H1 (cell line): ENCODE data around the gene SVIP. TPM values are rescaled to one million over a fixed set of nuclear protein-coding genes. Genes with fewer than 3 reads are reported as not detected.

Experiments used
- CTCF ChIA-PET: fragments of 300-600 bp; sonication (Branson Sonifier 250); formaldehyde crosslinking; loops from one replicate; lab custom pipeline; 2021; ENCODE audit not compliant: partially characterized antibody; lab: Charles Lee
- POLR2A ChIA-PET: fragments of 300-600 bp; sonication (Branson Sonifier 250); formaldehyde crosslinking; loops from one replicate; lab custom pipeline; 2021; ENCODE audit warnings: inconsistent platforms; ENCODE audit not compliant: partially characterized antibody; lab: Charles Lee
- DNase-seq, 2 experiments: peaks; one replicate each; pipeline versions ENCODE4 v3.0.0 to v3.0.0-alpha.2; 2010 to 2022; ENCODE audit warnings: low spot score in 2 of 2, low read depth in 1 of 2, mixed read lengths in 1 of 2
- FAIRE-seq: peaks from 2 replicates; lab custom pipeline; 2011; peaks lifted over from hg19 to GRCh38; lab: Jason Lieb, UNC
- H2AFZ ChIP-seq: 2 replicates; pipeline ENCODE4 v1.8.1; 2012; ENCODE audit warnings: low read length, inconsistent platforms
- H2AK5ac ChIP-seq: 2 replicates; pipeline ENCODE4 v1.6.1; 2013; ENCODE audit warnings: low read depth, low read length
- H2BK120ac ChIP-seq: replicated peaks from 2 replicates; pipeline ENCODE3; 2013; ENCODE audit warnings: low read depth, low read length, inconsistent platforms
- H2BK12ac ChIP-seq: 2 replicates; pipeline ENCODE4 v1.6.1; 2013; ENCODE audit warnings: low read depth, low read length
- H2BK15ac ChIP-seq: 2 replicates; pipeline ENCODE4 v1.6.1; 2013; ENCODE audit warnings: low read length
- H2BK20ac ChIP-seq: 2 replicates; pipeline ENCODE4 v1.6.1; 2013; ENCODE audit warnings: low read length
- H2BK5ac ChIP-seq: 2 replicates; pipeline ENCODE4 v1.6.1; 2013; ENCODE audit warnings: low read depth, low read length
- H3K14ac ChIP-seq: 2 replicates; pipeline ENCODE4 v1.6.1; 2013; ENCODE audit warnings: inconsistent platforms; ENCODE audit not compliant: insufficient read length
- H3K18ac ChIP-seq: 2 replicates; pipeline ENCODE4 v1.6.1; 2013; ENCODE audit warnings: low read length; ENCODE audit errors: extremely low read depth
- H3K23ac ChIP-seq: 2 replicates; pipeline ENCODE4 v1.6.1; 2013; ENCODE audit warnings: inconsistent platforms; ENCODE audit not compliant: insufficient read length
- H3K23me2 ChIP-seq: 2 replicates; pipeline ENCODE4 v1.6.1; 2013; ENCODE audit warnings: low read depth, low read length
- H3K27ac ChIP-seq: 2 replicates; pipeline ENCODE4 v1.6.1; 2011; ENCODE audit warnings: low read depth, low read length, inconsistent platforms
- H3K27me3 ChIP-seq, 4 experiments: replicated peaks in 1 of 4; 1 replicate in 1 of 4; 2 replicates in 3 of 4; pipeline versions ENCODE4 v1.6.1 to v1.8.1; 2011 to 2013; ENCODE audit warnings: low read length in 3 of 4, mild to moderate bottlenecking in 3 of 4, inconsistent platforms in 2 of 4, mixed read lengths in 2 of 4, moderate library complexity in 1 of 4; ENCODE audit not compliant: control insufficient read depth in 3 of 4, insufficient read depth in 3 of 4; ENCODE audit errors: extremely low read depth in 1 of 4
- H3K36me3 ChIP-seq, 4 experiments: 2 replicates each; pipeline versions ENCODE4 v1.6.1 to v1.8.1; 2011 to 2013; ENCODE audit warnings: mild to moderate bottlenecking in 4 of 4, low read length in 3 of 4, moderate library complexity in 2 of 4, control low read depth in 1 of 4, inconsistent platforms in 1 of 4; ENCODE audit not compliant: insufficient read depth in 4 of 4, control insufficient read depth in 2 of 4
- H3K4ac ChIP-seq: replicated peaks from 2 replicates; pipeline ENCODE3; 2013; ENCODE audit warnings: low read length, low read depth, mixed read lengths, inconsistent platforms; ENCODE audit not compliant: insufficient read length
- H3K4me1 ChIP-seq, 4 experiments: replicated peaks in 1 of 4; 1 replicate in 1 of 4; 2 replicates in 3 of 4; pipeline versions ENCODE4 v1.6.1 to v1.8.1; 2011 to 2013; ENCODE audit warnings: low read length in 3 of 4, inconsistent platforms in 2 of 4, mixed read lengths in 1 of 4; ENCODE audit not compliant: insufficient read depth in 4 of 4, control insufficient read depth in 3 of 4
- H3K4me2 ChIP-seq, 2 experiments: 2 replicates each; pipeline versions ENCODE4 v1.6.1 to v1.8.1; 2011 to 2013; ENCODE audit warnings: low read depth in 2 of 2, low read length in 2 of 2, control low read depth in 1 of 2, inconsistent platforms in 1 of 2, mild to moderate bottlenecking in 1 of 2; ENCODE audit not compliant: insufficient read depth in 1 of 2
- H3K4me3 ChIP-seq, 4 experiments: fragments of 200-600, 300-600 bp in 1 of 4; sonication (generic), shearing (Covaris generic), sonication (Bioruptor Twin) in 1 of 4; 2 replicates each; pipeline versions ENCODE4 v1.5.1 to v1.8.1; 2011 to 2016; ENCODE audit warnings: low read length in 4 of 4, low read depth in 3 of 4, control low read depth in 2 of 4, inconsistent platforms in 2 of 4, mild to moderate bottlenecking in 2 of 4, mixed read lengths in 1 of 4, moderate library complexity in 1 of 4; ENCODE audit not compliant: insufficient read depth in 2 of 4; ENCODE audit errors: extremely low read depth in 1 of 4
- H3K56ac ChIP-seq: replicated peaks from 2 replicates; pipeline ENCODE3; 2013; ENCODE audit warnings: low read depth, mild to moderate bottlenecking, mixed read lengths, low read length, inconsistent platforms; ENCODE audit not compliant: insufficient read length
- H3K79me1 ChIP-seq: 2 replicates; pipeline ENCODE4 v1.6.1; 2013; ENCODE audit warnings: low read depth, low read length, control low read depth
- H3K79me2 ChIP-seq, 2 experiments: 2 replicates each; pipeline versions ENCODE4 v1.6.1 to v1.8.1; 2012 to 2013; ENCODE audit warnings: low read length in 2 of 2, mild to moderate bottlenecking in 2 of 2, inconsistent platforms in 1 of 2; ENCODE audit not compliant: insufficient read depth in 2 of 2, control insufficient read depth in 1 of 2
- H3K9ac ChIP-seq, 4 experiments: replicated peaks in 1 of 4; 1 replicate in 1 of 4; 2 replicates in 3 of 4; pipeline versions ENCODE4 v1.6.1 to v1.8.1; 2011 to 2013; ENCODE audit warnings: low read depth in 3 of 4, low read length in 3 of 4, control low read depth in 2 of 4, mild to moderate bottlenecking in 2 of 4, moderate library complexity in 2 of 4, inconsistent platforms in 1 of 4; ENCODE audit errors: extremely low read depth in 1 of 4
- H3K9me3 ChIP-seq, 2 experiments: 2 replicates each; pipeline versions ENCODE4 v1.6.1 to v1.8.1; 2012 to 2013; ENCODE audit warnings: mild to moderate bottlenecking in 2 of 2, moderate library complexity in 2 of 2, control low read depth in 1 of 2, inconsistent platforms in 1 of 2, low read depth in 1 of 2, low read length in 1 of 2, mixed read lengths in 1 of 2; ENCODE audit not compliant: insufficient read depth in 2 of 2
- H4K20me1 ChIP-seq, 2 experiments: replicated peaks in 1 of 2; 2 replicates each; pipeline versions ENCODE3 to v1.8.1; 2011 to 2013; ENCODE audit warnings: inconsistent platforms in 2 of 2, low read length in 2 of 2, mild to moderate bottlenecking in 1 of 2; ENCODE audit not compliant: insufficient read depth in 2 of 2, control insufficient read depth in 1 of 2
- H4K5ac ChIP-seq: 2 replicates; pipeline ENCODE4 v1.6.1; 2013; ENCODE audit warnings: low read length, low read depth, mixed read lengths, inconsistent platforms; ENCODE audit not compliant: insufficient read length
- H4K8ac ChIP-seq: 2 replicates; pipeline ENCODE4 v1.8.0; 2013; ENCODE audit warnings: mild to moderate bottlenecking, moderate library complexity, low read length, inconsistent platforms; ENCODE audit not compliant: insufficient read depth; ENCODE audit errors: extremely low read depth
- H4K91ac ChIP-seq: replicated peaks from 2 replicates; pipeline ENCODE3; 2013; ENCODE audit warnings: low read length, mixed read lengths, inconsistent platforms; ENCODE audit not compliant: insufficient read length
- BACH1 ChIP-seq: IDR thresholded peaks from 2 replicates; pipeline ENCODE4 v1.6.1; 2012; ENCODE audit warnings: low read length, improper control_type of control experiment
- CBX8 ChIP-seq: fragments of 300-800, 300-1000 bp; sonication (generic); IDR thresholded peaks from 2 replicates; pipeline ENCODE4 v1.7.1; 2016; ENCODE audit warnings: low read depth, low read length, borderline replicate concordance
- CHD2 ChIP-seq: IDR thresholded peaks from 2 replicates; pipeline ENCODE4 v1.6.1; 2012; ENCODE audit warnings: low read length, improper control_type of control experiment
- EGR1 ChIP-seq: IDR thresholded peaks from 2 replicates; pipeline ENCODE4 v1.6.1; 2011; ENCODE audit warnings: low read depth, low read length, borderline replicate concordance
- GTF2F1 ChIP-seq: IDR thresholded peaks from 2 replicates; pipeline ENCODE4 v1.6.1; 2012; ENCODE audit warnings: low read depth, low read length, improper control_type of control experiment, borderline replicate concordance
- HDAC6 ChIP-seq: IDR thresholded peaks from one replicate; pipeline ENCODE4 v1.7.1; 2012; ENCODE audit warnings: low read depth, mild to moderate bottlenecking, inconsistent platforms, low read length, moderate library complexity
- MAFK ChIP-seq: IDR thresholded peaks from 2 replicates; pipeline ENCODE4 v1.6.1; 2012; ENCODE audit warnings: low read depth, mild to moderate bottlenecking, improper control_type of control experiment, low read length
- NANOG ChIP-seq: IDR thresholded peaks from 2 replicates; pipeline ENCODE4 v1.6.1; 2011; ENCODE audit warnings: low read length, low read depth, mild to moderate bottlenecking, inconsistent platforms; ENCODE audit not compliant: insufficient read depth, poor library complexity, severe bottlenecking
- POU5F1 ChIP-seq: IDR thresholded peaks from 2 replicates; pipeline ENCODE4 v1.6.1; 2011; ENCODE audit warnings: low read depth, mild to moderate bottlenecking, low read length, moderate library complexity
- SAP30 ChIP-seq: fragments of 300-600 bp; sonication (generic); IDR thresholded peaks from 2 replicates; pipeline ENCODE4 v1.7.1; 2012; ENCODE audit warnings: low read length, moderate library complexity, mild to moderate bottlenecking, inconsistent platforms; ENCODE audit not compliant: insufficient read depth, insufficient replicate concordance
- TBP ChIP-seq: IDR thresholded peaks from 2 replicates; pipeline ENCODE4 v1.6.1; 2011; ENCODE audit warnings: low read depth, low read length, improper control_type of control experiment
- polyA plus RNA-seq, 7 experiments: library from polyadenylated mRNA; depleted of rRNA in 3 of 7; stranded (reverse) in 5 of 7; unstranded in 2 of 7; fragments of >200 nt in 5 of 7; fragments of 200-250 nt in 2 of 7; gene quantifications; 1 replicate in 5 of 7; 2 replicates in 1 of 7; 4 replicates in 1 of 7; pipeline versions ENCODE4 v1.2.1 to v1.2.3, GENCODE V29; 2011 to 2013; ENCODE audit warnings: missing spikeins in 2 of 7, mixed read lengths in 2 of 7
- total RNA-seq: library from RNA; stranded (reverse); fragmentation: NEBNext Ultra II Directional; extraction: Animal tissue kit (Norgen Biotek cat#: 25700); gene quantifications from 2 replicates; pipeline ENCODE4 v1.2.1, GENCODE V29; 2021
- TF ChIP-seq, protein P1 (sequence below): IDR thresholded peaks from 2 replicates; pipeline ENCODE4 v1.6.1; 2012; ENCODE audit warnings: low read length, inconsistent platforms
- TF ChIP-seq, protein P2 (sequence below): IDR thresholded peaks from 2 replicates; pipeline ENCODE4 v1.6.1; 2011; ENCODE audit warnings: low read length, improper control_type of control experiment

The SVIP gene
- total and polyA plus RNA-seq, 2 of the 8 experiments (the other 6 are each of a cell fraction or from before 2014, with no cell fraction given) = 1.2 to 11.4 TPM

GRCh38 chr11:22851477-22851876 lies 21.9 kb upstream of the SVIP start:
- Histone ChIP-seq H3K4ac (no peak overlapping the region), H3K23ac (no peak overlapping the region), H2AK5ac (no peak overlapping the region), H3K23me2 (no peaks in the 10 kb centered on the region), H2BK20ac (no peak overlapping the region), H2BK5ac (no peak overlapping the region), H2BK120ac (no peak overlapping the region), H3K79me2 (no peaks in the 10 kb centered on the region), H2BK12ac (no peak overlapping the region), H3K56ac (no peak overlapping the region), H2AFZ (no peak overlapping the region), H4K5ac (no peak overlapping the region), H3K27me3 (no peaks in the 10 kb centered on the region), H3K9me3 (no peaks in the 10 kb centered on the region), H4K20me1 (no peaks in the 10 kb centered on the region), H3K18ac (no peak overlapping the region), H3K14ac (no peak overlapping the region), H3K4me1 (no peaks in the 10 kb centered on the region), H3K9ac (no peak overlapping the region), H3K27ac (no peak overlapping the region), H3K36me3 (no peaks in the 10 kb centered on the region), H3K79me1 (no peaks in the 10 kb centered on the region), H2BK15ac (no peak overlapping the region), H4K91ac (no peak overlapping the region), H3K4me2 (no peak overlapping the region), H4K8ac (no peak overlapping the region), H3K4me3 (no peak overlapping the region)
- ChIA-PET CTCF (interaction anchor here (0.7 to 1.1 kb wide), 5 partner anchors 9 to 101 kb away, joined by 3 to 7 read pairs (median 3); no protein-coding TSS in a partner anchor), POLR2A (no interaction called here)
- no peak for DNase-seq
- no peak for FAIRE-seq
- TF ChIP-seq EGR1 = no peak
- TF ChIP-seq TBP = no peak
- no peak for TF ChIP-seq HDAC6
- no peak for TF ChIP-seq MAFK
- no peak for TF ChIP-seq SAP30
- TF ChIP-seq CBX8 = no peak
- TF ChIP-seq, protein P1, sequence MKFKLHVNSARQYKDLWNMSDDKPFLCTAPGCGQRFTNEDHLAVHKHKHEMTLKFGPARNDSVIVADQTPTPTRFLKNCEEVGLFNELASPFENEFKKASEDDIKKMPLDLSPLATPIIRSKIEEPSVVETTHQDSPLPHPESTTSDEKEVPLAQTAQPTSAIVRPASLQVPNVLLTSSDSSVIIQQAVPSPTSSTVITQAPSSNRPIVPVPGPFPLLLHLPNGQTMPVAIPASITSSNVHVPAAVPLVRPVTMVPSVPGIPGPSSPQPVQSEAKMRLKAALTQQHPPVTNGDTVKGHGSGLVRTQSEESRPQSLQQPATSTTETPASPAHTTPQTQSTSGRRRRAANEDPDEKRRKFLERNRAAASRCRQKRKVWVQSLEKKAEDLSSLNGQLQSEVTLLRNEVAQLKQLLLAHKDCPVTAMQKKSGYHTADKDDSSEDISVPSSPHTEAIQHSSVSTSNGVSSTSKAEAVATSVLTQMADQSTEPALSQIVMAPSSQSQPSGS = no peak
- TF ChIP-seq BACH1 = no peak
- TF ChIP-seq, protein P2, sequence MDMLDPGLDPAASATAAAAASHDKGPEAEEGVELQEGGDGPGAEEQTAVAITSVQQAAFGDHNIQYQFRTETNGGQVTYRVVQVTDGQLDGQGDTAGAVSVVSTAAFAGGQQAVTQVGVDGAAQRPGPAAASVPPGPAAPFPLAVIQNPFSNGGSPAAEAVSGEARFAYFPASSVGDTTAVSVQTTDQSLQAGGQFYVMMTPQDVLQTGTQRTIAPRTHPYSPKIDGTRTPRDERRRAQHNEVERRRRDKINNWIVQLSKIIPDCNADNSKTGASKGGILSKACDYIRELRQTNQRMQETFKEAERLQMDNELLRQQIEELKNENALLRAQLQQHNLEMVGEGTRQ = no peak
- no peak for TF ChIP-seq GTF2F1
- no peak for TF ChIP-seq CHD2
- no peak for TF ChIP-seq POU5F1
- no peak for TF ChIP-seq NANOG
